ENCODE data around the gene CYP2E1.

GRCh38 chr10:133487085-133487484 is 40.1 kb upstream of the CYP2E1 start:
- TF ChIP-seq, protein P1, sequence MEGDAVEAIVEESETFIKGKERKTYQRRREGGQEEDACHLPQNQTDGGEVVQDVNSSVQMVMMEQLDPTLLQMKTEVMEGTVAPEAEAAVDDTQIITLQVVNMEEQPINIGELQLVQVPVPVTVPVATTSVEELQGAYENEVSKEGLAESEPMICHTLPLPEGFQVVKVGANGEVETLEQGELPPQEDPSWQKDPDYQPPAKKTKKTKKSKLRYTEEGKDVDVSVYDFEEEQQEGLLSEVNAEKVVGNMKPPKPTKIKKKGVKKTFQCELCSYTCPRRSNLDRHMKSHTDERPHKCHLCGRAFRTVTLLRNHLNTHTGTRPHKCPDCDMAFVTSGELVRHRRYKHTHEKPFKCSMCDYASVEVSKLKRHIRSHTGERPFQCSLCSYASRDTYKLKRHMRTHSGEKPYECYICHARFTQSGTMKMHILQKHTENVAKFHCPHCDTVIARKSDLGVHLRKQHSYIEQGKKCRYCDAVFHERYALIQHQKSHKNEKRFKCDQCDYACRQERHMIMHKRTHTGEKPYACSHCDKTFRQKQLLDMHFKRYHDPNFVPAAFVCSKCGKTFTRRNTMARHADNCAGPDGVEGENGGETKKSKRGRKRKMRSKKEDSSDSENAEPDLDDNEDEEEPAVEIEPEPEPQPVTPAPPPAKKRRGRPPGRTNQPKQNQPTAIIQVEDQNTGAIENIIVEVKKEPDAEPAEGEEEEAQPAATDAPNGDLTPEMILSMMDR (IDR thresholded peaks at IDR 0.05): no peak
- no peak for TF ChIP-seq POLR2A (IDR thresholded peaks at IDR 0.05)

Measured in esophagus squamous epithelium (tissue), 4 donors.